Adipocyte (in vitro differentiated cells): Measurements from ENCODE around the gene FOXE3.
"Not testable (repeated sequence)": the region's sequence is repeated elsewhere in the genome, so short reads cannot be mapped to it uniquely, and the experiment has no call there.

Source experiments
- DNase-seq: peaks from one replicate; pipeline ENCODE4 v3.0.0-alpha.2; 2015; ENCODE audit warnings: low read depth
- H3K27me3 ChIP-seq: replicated peaks from 2 replicates; pipeline ENCODE4 v1.7.0; 2013; ENCODE audit warnings: mild to moderate bottlenecking, low read length, moderate library complexity; ENCODE audit not compliant: control insufficient read depth, insufficient read depth
- H3K36me3 ChIP-seq: 2 replicates; pipeline ENCODE4 v1.7.0; 2013; ENCODE audit warnings: low read length, mild to moderate bottlenecking, moderate library complexity; ENCODE audit not compliant: control insufficient read depth, insufficient read depth, severe bottlenecking
- H3K4me1 ChIP-seq: 2 replicates; pipeline ENCODE4 v1.7.0; 2013; ENCODE audit warnings: mild to moderate bottlenecking, low read length, moderate library complexity; ENCODE audit not compliant: control insufficient read depth, insufficient read depth
- H3K4me3 ChIP-seq: 2 replicates; pipeline ENCODE4 v1.7.0; 2013; ENCODE audit warnings: mild to moderate bottlenecking, low read length, moderate library complexity
- H3K9ac ChIP-seq: 2 replicates; pipeline ENCODE4 v1.7.0; 2013; ENCODE audit warnings: mild to moderate bottlenecking, low read length, moderate library complexity
- H3K9me3 ChIP-seq: 2 replicates; pipeline ENCODE4 v1.7.0; 2013; ENCODE audit warnings: mild to moderate bottlenecking, low read length, moderate library complexity; ENCODE audit not compliant: control insufficient read depth

The FOXE3 gene

DNA sequence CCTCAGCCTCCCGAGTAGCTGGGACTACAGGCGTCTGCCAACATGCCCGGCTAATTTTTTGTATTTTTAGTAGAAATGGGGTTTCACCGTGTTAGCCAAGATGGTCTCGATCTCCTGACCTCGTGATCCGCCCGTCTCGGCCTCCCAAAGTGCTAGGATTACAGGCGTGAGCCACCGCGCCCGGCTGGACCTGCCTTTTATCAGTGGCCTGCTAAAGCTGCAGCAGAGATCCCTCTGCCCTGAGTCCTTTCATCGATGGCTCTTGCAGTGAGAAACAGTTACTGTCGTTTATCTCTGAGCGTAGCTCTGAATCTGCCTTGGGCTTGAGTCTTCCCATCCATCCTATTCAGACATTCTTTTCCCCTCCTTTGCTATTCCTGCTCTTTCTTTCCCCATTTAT is 41.5 kb downstream of the FOXE3 start:
- H3K4me3 ChIP-seq, DNase-seq, H3K4me1 ChIP-seq, H3K9ac ChIP-seq, H3K36me3 ChIP-seq, H3K9me3 ChIP-seq: not testable (repeated sequence)
- peaks cover 67% of the 10 kb centered on the region for H3K27me3 ChIP-seq

DNA sequence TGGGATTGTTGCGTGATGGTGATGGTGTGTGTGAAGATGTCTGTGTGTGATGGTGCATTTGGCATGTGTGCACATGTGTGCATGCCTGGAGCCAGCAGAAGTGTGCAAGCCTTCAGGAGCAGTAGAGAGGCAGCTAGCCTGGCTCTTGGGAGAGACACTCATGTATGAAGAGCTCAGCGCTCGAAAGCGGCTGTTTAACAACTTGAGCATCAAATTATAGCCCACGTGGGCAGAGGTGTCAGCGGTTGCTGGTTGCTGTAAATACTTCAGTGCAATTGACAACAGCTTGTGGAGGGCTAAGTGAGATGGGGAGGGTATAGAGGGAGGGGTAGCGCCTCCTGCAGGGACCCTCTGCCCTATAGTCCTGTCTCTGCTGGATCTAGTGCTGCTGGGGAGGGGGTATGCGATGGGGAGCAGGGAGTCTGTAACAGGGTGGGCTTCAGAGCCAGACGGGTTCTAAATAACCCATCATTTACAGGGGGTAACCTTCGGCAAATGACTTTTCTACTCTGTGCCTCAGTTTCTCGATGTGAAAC is 43.2 kb downstream of the FOXE3 start:
- Histone ChIP-seq H3K4me3 (no peak overlapping the region), H3K4me1 (no peaks in the 10 kb centered on the region), H3K27me3 (peaks cover 70% of the 10 kb centered on the region), H3K36me3 (no peaks in the 10 kb centered on the region), H3K9ac (no peak overlapping the region), H3K9me3 (no peaks in the 10 kb centered on the region)
- no peak for DNase-seq

DNA sequence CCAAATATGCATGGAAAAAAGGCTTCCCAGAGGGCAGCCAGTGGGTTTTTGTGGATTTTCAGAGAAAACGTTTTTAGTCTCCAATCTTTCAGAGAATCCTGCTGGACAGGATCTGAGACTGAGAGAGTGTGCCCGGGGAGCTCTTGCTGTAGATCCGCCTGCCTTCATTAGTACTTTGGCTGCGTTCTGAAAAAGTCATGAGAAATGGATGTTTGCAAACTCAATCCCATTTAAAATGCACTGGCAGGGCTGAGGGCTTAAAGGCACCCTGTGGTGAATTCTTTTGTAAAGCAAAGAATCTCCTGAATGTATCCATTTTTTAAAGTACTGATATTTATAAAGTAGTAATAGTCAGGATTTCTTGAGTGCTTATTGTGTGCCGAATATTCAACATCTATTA is 44.0 kb downstream of the FOXE3 start:
- Histone ChIP-seq H3K4me3 (no peak overlapping the region), H3K36me3 (no peaks in the 10 kb centered on the region), H3K9ac (no peak overlapping the region), H3K27me3 (peaks cover 70% of the 10 kb centered on the region), H3K4me1 (no peaks in the 10 kb centered on the region), H3K9me3 (no peaks in the 10 kb centered on the region)
- DNase-seq, result no peak

DNA sequence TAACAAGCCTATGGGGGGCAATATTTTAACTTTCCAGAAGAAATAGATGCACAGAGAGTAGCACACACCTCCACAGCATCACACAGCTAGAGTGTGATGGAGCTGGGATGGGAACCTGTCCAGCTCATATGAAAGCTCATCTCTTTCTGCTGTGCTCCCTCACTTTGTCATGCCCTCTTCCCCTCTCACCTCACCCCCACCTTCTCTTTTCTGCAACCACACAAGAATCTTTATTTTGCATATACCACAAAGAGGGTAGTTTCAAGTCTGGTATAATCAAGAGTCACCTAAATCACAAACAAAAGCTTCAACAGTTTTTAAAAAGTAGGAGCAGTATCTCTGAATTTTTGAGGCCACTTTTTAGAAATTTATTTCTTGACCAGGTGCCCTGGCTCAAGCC is 44.4 kb downstream of the FOXE3 start:
- no peak overlapping the region for H3K9ac ChIP-seq
- DNase-seq, result no peak
- no peaks in the 10 kb centered on the region for H3K9me3 ChIP-seq
- no peaks in the 10 kb centered on the region for H3K4me1 ChIP-seq
- H3K27me3 ChIP-seq, result peaks cover 70% of the 10 kb centered on the region
- no peak overlapping the region for H3K4me3 ChIP-seq
- H3K36me3 ChIP-seq, result no peaks in the 10 kb centered on the region

DNA sequence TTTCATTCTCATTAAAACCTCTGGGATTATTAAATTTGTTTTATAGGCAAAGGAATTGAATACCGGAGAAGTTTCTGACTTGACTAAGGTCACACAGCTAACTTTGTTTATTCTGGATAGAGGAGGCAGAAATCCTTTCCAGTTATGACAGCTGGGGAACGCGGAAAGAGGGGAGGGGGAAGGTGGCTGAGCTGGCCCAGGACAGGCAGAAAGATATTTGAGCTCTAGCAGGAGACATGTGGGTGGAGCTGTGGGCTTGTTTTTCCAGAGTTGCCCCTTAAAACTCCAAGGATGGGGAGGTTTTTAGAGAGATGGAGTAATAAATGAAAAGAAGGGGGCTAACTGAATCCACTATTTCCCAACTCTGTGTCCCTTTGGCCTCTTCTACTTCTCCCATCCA is 49.5 kb downstream of the FOXE3 start:
- no peaks in the 10 kb centered on the region for H3K36me3 ChIP-seq
- no peak overlapping the region for H3K9ac ChIP-seq
- no peak for DNase-seq
- H3K27me3 ChIP-seq, result peaks cover 64% of the 10 kb centered on the region
- H3K4me1 ChIP-seq, result no peaks in the 10 kb centered on the region
- H3K9me3 ChIP-seq, result no peaks in the 10 kb centered on the region
- no peak overlapping the region for H3K4me3 ChIP-seq
